HTR-8/SVneo (cell line): ENCODE measurements around the gene FSCN2.
A peak's percentile ranks its signal among the peaks of the same experiment; 100 is the strongest.

Source experiments
- DNase-seq: peaks from one replicate; pipeline ENCODE4 v3.0.0; 2011; ENCODE audit warnings: low spot score, mixed read lengths; ENCODE audit not compliant: insufficient read length
- FAIRE-seq: peaks from 2 replicates; lab custom pipeline; 2011; peaks lifted over from hg19 to GRCh38; lab: Jason Lieb, UNC

FSCN2 gene

GRCh38 chr17:81552244-81553017 lies 24.3 kb downstream of the FSCN2 start, which contains the start of gene FAAP100:
Gene FAAP100, minus strand, starts transcription at chr17:81552353. Its CDS starts 23 bp downstream, at chr17:81552330.
- DNase-seq (peak; percentile 76), FAIRE-seq (no peak)

- DNase-seq (peak; percentile 83), FAIRE-seq (no peak)
These were observed 24.9 kb downstream of the FSCN2 start for GRCh38 chr17:81553018-81553615.

- FAIRE-seq: peak; percentile 33
- peak; percentile 85 for DNase-seq
These were observed 25.5 kb downstream of the FSCN2 start for GRCh38 chr17:81553616-81554181.

- FAIRE-seq (no peak), DNase-seq (no peak)
These were observed 28.1 kb downstream of the FSCN2 start for GRCh38 chr17:81556175-81556691.

GRCh38 chr17:81556863-81557262 lies 28.7 kb downstream of the FSCN2 start:
- FAIRE-seq (no peak), DNase-seq (no peak)

- DNase-seq: no peak
- no peak for FAIRE-seq
These were observed 29.3 kb downstream of the FSCN2 start for GRCh38 chr17:81557276-81558114.

- no peak for DNase-seq
- no peak for FAIRE-seq
These were observed 29.9 kb downstream of the FSCN2 start for GRCh38 chr17:81558115-81558468.

- no peak for FAIRE-seq
- DNase-seq: no peak
These were observed 31.0 kb downstream of the FSCN2 start for GRCh38 chr17:81558941-81559806.

GRCh38 chr17:81561494-81561885 lies 33.3 kb downstream of the FSCN2 start:
- DNase-seq (no peak), FAIRE-seq (no peak)

- DNase-seq (no peak), FAIRE-seq (no peak)
These were observed 35.8 kb downstream of the FSCN2 start for GRCh38 chr17:81563861-81564586.

- FAIRE-seq: no peak
These were observed 36.6 kb downstream of the FSCN2 start for GRCh38 chr17:81564778-81565177.

GRCh38 chr17:81565231-81565630 lies 37.1 kb downstream of the FSCN2 start:
- DNase-seq (no peak), FAIRE-seq (no peak)

More at GRCh38 chr17:81564778-81565177, 36.6 kb downstream of the FSCN2 start:
- DNase-seq: no peak

- peak; percentile 33 for FAIRE-seq
- peak; percentile 85 for DNase-seq
These were observed 38.4 kb downstream of the FSCN2 start for GRCh38 chr17:81566461-81567126.

- FAIRE-seq (no peak), DNase-seq (no peak)
These were observed 39.0 kb downstream of the FSCN2 start for GRCh38 chr17:81567191-81567590.

GRCh38 chr17:81568416-81568815 lies 40.2 kb downstream of the FSCN2 start:
- no peak for DNase-seq
- no peak for FAIRE-seq

GRCh38 chr17:81569986-81570514 lies 41.9 kb downstream of the FSCN2 start:
- no peak for FAIRE-seq
- DNase-seq: no peak

- FAIRE-seq: no peak
These were observed 42.8 kb downstream of the FSCN2 start for GRCh38 chr17:81570964-81571363.

GRCh38 chr17:81572563-81573168 lies 44.5 kb downstream of the FSCN2 start:
- FAIRE-seq: no peak
- no peak for DNase-seq

More at GRCh38 chr17:81570964-81571363, 42.8 kb downstream of the FSCN2 start:
- DNase-seq: no peak
